AML-193 (cell line): Measurements from ENCODE around the gene MRPL23.

Experiments
- DNase-seq, 2 experiments: peaks; one replicate each; lab custom pipeline; 2025; lab: John Stamatoyannopoulos, UW

Gene MRPL23

DNA sequence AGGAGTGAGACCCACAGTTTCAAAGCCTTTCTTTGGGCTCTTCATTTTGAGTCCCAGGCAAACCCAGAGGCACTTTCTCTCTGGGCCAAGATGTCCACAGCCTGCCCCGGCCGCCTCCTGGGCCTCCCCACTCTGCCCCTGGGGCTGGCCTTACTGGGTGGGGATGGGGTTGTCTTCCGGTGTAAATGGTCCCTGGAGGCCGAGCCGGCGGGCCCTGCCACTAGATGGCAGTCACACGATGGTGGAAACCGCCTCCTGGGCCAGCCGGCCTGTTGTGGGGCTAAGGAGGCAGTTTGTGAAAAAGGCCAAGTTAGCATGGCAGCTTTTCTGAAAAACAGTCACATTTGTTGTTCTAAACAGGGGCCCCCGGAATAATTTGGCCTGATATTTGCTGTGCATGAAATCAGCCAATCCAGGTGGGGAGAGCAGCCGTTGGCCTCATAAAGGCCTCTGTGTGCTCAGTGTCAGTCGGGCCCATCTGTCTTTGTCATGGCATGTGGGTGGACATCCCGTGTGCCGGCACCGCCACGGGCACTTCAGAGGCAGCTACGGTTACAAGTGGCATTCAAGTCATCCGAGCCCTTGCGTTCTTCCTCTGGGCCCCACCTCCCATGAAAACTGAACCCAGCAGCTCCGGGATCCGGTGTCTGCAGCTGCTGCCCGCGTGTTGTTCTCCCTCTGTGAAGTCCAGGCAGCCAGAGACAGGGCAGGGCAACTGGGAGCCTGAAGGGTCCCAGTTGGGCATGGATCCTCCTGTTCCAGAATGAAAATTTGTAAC, 6.5 kb downstream of the MRPL23 start:
- DNase-seq = no peak

DNA sequence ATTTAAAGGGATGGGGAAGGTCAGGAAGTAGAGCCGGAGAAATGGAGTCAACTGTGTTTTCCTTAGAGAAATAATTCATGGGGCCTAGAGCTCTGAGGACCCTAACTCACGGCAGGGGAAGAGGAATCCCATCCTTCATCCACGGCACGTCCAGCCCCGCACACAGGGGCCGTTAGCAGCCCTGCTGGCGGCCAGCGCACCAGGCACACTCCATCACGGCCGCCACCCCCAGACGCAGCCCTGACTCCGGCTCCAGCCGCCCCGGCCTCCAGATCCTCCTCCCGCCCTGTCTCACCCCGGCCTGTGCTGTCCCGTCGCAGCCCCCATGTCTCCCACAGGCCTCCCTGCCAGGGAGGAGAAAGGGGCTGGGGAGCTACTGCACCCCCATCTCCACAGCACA, 11.2 kb downstream of the MRPL23 start:
- DNase-seq = no peak

DNA sequence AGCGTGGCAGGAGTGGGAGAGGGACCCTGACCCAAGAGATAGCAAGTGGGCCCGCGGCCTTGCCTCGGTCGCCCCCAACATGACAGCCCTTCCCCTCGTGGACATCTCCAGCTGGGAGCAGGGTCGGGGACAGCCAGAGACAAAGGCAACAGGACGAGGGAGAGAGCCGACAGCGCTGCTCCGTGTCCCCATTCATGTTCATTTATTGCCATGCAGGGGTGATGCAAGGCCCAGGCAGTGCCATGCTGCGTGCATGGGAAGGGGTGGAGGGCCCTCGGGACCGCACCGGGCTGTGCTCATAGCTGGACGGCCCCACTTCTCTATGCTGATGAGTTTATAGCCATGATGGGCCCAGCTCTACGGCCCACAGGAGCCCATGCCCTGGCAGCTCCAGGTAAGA, 12.7 kb downstream of the MRPL23 start:
- no peak for DNase-seq

DNA sequence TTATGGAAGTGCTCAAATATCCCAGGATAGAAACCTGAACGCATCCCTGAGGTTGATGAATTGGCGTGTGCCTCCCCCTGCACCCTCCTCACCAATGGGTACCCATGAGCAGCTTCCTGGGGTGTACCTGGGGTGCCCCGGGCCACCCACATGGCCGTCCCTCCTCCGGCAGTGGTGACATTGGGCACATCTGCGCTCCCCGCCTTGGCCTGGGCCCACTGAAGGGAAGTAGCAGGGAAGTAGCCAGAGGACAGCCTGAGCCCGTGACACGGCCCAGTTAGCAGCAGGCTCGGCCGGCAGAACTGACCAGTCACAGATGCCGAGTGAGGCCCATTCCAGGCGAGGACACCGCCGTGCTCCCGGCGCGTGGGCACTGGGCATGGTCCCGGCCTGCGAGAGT, 16.7 kb downstream of the MRPL23 start:
- DNase-seq = no peak

DNA sequence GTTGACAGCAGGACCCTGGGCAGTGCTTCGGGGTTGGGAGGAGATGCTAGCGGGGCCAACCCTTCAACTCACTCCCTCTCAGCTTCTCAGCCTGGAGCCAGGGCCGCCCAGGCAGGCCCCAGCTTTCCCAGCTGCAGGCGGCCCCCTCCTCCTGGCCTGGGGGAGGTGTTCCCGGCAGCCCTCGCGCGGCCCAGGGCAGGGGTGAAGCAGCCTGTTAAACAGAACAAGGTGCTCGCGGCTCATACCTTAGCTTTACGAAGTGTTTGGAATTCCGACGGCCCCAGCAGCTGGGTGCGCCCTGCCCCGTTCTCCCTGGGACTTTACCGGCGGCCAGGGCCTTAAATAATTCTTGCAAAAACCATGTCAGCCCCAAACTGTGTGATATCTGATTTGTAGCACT, 17.2 kb downstream of the MRPL23 start:
- DNase-seq = no peak

DNA sequence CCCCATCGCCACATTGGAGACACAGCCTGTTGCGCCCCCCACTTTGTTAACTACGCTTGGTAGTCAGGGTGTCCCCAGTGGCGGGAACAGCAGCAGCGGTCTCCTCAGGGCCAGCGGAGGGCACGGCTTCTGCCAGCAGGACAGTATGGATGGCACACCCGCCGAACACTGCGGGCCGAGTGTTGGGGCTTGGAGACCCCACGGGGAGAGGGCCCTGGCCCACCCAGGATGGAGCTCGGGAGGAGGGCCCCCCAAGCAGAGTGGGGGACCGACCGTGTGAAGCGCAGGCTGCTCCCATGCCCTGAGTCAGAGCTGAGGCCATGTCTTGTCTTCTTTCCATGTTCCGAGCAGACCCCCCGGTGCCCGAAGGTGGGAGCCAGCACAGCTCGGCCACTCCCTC, 17.8 kb downstream of the MRPL23 start:
- DNase-seq = no peak

DNA sequence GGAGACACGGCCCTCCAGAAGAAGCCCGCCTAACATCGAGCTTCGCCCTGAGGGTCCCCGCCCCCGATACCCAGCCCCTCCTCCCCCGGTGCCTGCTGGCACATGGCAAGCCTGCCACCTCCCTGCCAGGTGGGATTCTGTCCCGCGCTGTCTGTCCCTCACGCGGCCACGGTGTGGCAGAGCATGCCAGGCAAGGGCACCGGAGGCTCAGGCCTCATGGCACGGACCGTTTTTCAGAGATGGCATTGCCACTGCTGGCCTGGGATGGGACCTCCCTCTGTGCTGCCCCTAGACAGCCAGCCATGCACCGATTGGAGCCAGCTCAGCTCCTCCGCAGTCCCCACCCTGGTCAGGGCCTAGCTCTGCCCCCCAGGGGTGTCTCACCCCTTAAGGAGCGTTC, 19.4 kb downstream of the MRPL23 start:
- no peak for DNase-seq

DNA sequence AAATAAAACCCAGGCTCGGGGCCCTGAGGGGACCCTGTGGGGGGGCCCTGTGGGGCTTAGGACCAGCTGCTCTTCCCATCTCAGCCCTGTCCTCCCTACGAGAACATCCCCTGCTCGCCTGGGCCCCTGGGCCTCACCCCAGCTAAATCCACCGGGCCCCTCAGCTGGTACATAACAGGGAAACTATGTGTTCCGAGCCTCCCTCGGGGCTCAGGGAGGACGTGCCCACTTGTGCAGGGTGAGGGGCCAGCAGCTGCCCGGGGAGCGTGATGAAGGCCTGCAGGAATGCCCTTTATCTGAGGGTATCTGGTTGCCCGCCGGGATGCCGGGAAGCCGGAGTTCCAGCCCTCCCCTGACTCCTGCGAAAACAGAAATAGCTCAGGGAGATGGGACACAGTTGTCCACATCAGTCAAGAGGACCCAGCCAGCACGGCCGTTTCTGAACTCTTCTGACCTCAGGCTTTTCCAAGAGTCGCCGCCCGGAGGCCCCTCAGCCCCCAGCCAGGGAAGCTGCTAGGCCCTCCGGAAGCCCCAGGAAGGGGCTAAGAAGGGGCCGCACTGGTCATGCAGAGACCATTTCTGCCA, 20.6 kb downstream of the MRPL23 start:
- DNase-seq = no peak

DNA sequence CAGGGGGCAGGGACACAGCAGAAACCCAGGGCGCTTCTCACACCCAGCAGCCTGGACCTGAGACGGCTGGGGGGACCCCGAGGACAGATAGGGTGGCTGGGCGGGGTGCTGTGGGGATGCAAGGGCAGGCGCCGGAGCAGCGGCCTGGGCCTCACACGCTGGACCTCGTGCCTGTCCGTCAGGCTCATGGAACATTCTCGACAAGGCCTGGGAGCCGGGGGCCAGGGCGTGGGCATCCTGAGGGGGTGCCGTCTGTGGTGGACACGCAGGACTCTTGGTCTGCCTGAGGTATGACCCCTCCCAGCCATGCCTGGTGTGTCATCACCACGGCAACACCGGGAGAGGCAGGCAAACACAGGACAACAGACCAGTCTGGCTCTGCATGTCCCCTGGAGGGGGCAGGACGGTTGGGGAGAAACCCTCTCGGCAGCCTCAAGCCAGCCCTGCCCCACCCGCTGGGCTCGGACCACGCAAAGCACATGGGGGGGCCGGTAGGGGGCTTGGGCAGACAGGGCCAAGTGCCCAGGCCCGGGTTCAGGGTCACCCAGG, 21.4 kb downstream of the MRPL23 start:
- no peak for DNase-seq

DNA sequence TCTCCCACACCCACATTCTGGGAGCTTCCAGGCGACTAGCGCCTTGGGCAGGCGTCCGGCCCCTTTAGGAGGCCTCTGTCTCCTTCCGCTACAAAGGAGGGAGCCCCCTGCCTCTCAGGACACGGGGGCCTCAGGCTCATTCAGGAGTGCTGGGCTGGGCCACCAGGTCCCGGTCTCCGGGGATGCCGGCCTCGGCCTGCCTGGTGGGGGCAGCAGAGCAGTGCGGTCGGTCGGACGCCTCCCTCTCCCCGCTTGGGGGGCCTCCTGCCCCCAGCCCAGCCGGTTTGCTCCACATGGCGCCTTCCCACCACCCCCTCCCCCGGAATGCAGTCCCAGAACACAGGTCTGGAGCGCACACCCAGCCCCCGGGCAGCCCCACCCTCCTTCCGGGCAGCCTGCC, 21.9 kb downstream of the MRPL23 start:
- DNase-seq = no peak

DNA sequence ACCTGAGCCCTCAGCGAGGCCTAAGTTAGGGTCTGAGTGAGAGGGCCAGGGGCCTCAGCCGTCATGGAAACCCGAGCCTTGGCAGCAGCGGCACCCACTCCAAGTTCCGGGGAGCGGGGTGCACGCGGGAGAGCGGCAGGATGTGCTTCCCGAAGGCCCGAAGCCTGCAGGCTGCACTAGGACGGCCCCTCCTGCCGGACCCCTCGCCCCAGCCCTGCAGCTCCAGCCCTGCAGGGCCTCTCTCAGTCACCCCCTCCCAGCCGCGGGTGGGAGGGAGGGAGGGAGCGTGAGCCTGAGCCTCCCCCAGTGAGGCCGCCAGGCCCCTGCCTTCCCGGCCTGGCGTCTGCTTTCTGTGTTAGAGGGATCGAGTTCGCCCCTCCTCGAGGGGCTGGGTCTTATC, 22.6 kb downstream of the MRPL23 start:
- no peak for DNase-seq

DNA sequence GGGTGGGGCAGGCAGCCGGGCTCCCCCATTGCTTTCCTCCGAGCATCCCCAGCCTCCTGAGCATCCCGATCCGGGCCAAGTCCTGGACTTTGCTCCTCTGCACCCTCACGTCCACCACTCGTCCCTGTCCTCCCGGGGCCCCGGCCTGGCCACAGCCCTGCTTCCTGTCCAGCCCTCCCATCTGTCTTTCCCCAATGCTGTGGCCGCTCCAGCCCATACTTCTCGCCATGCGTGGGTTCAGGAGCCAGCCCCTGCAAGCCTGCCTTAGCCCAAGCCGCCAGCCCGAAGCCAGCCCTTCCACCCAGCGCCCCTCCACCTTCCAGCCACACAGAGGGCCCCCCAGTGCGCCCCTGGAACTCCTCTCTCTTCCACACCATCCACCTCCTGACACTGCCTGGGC, 23.8 kb downstream of the MRPL23 start:
- DNase-seq = no peak

DNA sequence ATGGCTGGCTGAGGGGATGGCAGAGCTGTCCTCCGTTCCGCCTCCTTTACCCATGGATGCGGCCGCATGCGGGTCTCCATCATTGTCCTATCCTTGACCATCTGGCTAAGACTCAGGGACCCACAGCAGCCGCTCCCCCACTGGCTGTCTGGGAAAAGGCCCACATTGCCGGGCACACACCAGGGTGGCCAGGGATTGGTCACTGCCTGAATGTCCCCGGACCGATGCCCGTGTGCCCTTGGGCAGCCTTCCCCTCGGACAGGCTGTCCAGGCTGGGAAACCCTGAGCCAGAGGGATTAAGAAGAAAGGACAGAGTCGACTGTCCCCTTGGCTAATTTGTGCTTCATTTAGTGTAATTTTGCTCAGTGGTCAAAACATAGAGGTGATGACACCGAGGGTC, 28.1 kb downstream of the MRPL23 start:
- DNase-seq = no peak

DNA sequence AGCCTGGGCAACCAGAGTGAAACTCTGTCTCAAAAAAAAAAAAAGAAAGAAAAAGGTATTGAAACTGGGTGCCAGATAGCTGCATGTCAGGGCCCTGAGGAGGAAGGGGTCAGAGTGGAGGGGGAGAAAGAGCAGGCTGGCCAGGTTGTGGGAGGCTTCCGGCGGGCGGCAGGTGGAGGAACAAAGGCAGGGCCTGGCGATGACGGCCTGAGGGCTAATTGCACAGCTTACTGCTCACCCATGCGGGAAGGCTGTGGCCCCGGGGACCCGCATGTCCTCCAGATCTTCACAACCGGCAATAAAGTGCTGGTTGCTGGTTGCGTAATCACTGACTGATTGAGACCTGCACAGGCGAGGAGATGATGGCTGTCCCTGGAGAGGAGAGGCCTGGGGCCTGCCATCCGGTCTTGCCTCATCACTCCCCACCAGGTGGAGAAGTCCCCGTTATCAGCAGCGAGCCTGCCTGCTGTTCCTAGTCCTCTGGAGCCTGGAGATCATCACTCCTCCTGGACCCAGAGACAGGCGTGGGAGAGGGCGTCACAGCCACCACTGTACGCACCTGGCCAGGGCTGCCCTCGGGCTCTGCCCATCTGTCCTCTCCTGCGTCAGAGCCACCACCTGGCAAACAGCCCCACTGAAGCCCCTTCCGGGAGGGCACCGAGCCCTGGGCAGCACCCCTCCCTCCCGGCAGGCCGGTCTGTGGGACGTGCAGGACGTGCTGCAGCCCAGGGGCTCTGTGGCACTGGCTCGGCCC, 31.8 kb downstream of the MRPL23 start:
- DNase-seq = no peak

DNA sequence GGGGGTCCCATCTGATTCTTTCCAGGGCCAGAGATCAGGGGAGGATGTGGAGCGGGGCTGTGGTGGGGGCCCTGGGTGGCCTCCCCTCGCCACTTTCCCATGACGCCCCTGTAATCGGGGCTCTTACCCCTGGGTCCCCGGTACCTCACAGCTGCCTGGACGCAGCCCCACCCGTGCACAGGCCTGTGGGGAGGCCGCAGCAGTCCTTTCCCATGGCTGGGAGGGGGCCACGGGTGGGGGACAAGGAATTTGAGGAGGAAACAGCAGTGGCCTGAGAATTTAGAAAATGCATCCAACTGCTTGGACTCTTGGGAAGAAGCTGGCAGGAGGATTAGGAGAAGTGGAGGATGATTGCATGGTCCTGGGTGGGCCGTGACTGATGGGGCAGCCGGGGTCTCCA, 32.5 kb downstream of the MRPL23 start:
- no peak for DNase-seq

DNA sequence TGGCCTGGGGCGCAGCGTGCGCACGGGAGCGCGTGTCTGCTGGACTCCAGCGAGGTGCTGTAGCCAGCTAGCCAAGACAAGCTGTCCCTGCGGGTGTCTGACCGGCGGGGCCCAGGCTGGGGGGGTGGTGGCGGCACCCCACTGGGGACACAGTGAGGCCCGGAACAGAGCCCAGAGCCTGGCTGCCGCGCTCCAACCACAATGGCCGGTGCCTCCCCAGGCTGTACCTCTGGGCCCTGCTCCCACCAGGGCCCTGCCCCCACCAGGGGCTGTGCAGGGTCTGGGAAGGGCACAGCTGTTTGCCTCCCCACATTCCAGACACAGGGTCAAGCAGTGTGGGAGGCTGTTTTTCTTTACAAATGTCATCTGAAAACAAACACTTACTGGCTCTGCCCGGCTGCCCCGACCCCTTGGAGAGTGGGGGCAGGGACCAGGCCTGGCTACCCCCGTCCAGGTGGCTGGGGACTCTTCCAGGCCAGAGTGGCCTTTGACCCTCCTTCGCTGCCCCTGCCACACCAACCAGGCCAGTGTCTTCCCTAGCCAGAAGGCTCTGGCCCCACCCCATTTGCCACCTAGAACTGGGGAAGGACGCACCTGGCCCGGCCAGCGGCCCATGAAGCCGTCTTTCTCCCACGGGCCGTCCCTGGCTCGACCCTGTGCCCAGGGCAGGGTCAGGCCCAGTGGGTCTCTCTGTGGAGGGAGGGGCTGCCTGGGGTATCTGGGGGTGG, 35.9 kb downstream of the MRPL23 start:
- DNase-seq = no peak

DNA sequence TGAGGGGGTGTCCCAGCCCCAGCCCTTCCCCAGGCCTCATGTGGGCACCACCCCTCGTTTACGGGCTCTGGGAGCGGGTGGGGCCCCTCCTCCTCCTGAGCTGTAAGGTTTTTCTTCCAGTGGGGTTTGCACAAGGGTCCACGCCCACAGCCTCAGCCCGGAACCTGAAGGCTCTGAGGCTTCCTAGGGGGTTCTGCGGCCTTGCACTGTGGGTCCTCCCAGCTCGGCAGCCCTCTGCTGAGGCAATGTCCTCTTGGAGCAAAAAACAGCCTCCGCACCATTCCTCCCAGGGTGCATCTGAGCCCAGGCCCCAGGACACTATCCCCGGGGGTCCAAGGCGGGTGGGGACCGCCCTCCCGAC, 36.4 kb downstream of the MRPL23 start:
- no peak for DNase-seq

DNA sequence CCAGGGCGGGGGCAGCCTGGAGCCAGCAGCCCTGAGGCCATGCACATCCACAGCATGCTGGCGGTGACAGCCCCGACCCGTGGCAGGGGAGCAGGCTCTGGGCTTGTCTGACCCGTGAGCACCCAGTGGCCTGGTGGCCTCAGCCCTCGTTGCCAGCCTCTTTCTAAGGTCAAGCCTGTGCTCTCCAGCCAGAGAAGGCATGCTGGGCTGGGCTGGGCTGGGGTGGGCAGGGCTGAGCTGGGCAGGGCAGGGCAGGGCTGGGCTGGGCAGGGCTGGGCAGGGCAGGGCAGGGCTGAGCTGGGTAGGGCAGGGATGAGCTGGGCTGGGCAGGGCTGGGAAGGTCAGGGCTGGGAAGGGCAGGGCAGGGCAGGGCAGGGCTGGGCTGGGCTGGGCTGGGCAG, 39.9 kb downstream of the MRPL23 start:
- DNase-seq = no peak

DNA sequence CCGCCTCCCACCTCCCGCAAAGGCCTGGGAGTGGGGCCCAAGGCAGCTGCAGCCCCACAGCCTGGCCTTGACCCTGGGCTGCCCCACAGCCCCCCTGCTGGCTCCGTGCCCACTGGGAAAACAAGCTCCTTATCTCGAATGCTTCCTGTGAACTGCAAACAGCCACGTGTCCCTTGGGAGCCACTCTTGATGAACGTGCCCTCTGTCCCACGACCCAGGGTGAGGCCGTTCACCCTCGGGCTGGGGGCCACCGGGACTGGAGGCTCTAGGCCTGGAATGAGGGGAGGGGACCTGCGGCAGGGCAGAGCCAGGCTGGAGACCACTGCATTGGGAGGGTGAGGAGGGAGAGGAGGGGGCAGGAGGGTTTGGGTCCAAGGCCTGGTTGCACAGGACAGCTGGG, 41.0 kb downstream of the MRPL23 start:
- DNase-seq = no peak

DNA sequence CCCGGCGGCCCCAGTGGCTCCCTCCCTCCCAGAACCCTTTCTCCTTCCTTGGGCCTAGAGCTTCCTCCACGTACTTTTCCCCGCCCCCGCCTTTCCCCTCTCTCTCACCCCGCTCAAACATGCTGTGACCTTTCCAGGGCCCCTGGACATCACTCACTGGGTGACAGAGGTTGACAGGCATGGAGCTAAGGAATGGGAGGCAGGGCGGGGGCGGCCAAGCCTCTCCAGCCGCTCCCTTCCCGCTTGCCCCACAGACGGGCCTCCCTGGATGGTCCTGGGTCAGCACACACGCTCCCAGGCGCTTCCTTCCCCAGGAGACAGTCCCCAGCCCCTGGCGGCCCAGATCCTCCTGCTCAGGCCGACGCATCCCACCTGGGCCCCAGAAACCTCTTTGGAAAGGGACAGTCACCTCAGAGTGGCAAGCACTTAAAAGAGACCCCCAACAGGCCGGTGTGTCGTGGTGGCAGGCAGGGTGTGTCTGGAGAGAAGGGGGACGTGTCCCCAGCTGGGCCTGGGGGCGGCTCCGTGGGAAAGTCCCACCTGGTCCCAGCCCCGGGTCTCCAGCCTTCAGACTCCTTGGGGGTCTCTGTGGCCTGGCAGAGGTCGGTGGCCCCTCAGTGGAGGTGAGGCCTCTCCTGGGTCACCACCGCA, 41.7 kb downstream of the MRPL23 start:
- DNase-seq = no peak

DNA sequence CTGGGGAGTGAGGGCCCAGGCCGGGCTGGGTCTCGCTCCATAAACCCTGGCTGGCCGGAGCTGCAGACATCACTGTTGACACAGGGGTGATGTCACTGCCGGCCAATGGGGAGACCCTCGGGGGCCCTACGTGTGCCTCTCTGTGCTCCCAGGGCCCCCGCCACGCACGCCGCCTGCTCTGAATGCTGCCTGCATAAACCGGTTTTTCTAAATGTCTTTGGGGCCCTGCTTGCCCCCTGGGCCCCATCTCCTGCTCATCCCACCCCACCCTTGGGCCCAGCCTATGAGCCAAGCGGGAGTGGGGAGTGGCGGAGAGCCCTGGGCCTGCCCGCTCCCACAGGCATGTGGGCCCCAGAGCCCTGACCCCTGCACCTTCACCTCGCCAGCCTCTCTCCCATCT, 42.8 kb downstream of the MRPL23 start:
- DNase-seq = no peak
